ENCODE results near the gene CD46. TPM values are rescaled to one million over a fixed set of nuclear protein-coding genes. Genes with fewer than 3 reads are reported as not detected.

CD46 gene
- total RNA-seq, 1 experiment from 2014 or later: 100 TPM

DNA sequence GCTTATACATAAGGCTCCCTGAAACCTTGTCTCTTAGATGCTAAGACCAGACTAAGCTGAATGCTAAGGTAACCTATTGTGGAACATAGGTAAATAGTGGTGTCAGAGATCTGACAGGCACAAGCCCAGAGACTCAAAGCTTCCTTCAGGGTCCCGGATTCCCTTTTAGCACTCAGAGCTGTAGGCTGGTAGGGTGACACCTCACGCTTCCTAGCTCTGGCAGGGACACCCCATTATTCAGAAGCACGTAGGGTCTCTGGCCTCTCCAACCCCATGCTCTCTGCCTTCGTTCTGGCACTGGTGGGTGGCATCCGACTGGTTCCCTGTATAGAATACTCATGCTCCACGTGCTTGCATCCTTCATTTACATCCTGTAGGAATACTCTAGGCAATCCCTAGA is 90.7 kb downstream of the CD46 start:
- Histone ChIP-seq H3K36me3 (ENCODE audit: control insufficient read depth in 1 of 2, insufficient read depth in 2 of 2, low read length in 2 of 2) (no peaks in the 10 kb centered on the region), H3K4me1 (ENCODE audit: control insufficient read depth in 1 of 2, insufficient read depth in 2 of 2, low read length in 2 of 2) (no peaks in the 10 kb centered on the region), H3K4me3 (replicated peaks in 1 of 2; ENCODE audit: low read depth in 1 of 2, low read length in 2 of 2) (no peak overlapping the region), H3K9me2 (ENCODE audit: insufficient read depth) (no peaks in the 10 kb centered on the region), H3K9me3 (ENCODE audit: control insufficient read depth in 1 of 2, insufficient read depth in 1 of 2, low read depth in 1 of 2, low read length in 2 of 2) (no peaks in the 10 kb centered on the region), H3K9ac (ENCODE audit: low read length) (no peak overlapping the region), H3K27ac (ENCODE audit: low read depth, low read length) (no peak overlapping the region), H3K4me2 (ENCODE audit: low read length) (no peak overlapping the region), H3K27me3 (ENCODE audit: insufficient read depth, low read length) (no peaks in the 10 kb centered on the region), H3K79me2 (ENCODE audit: insufficient read depth, low read length) (peaks cover 47% of the 10 kb centered on the region), H4K20me1 (ENCODE audit: insufficient read depth) (no peaks in the 10 kb centered on the region), H2AFZ (ENCODE audit: low read depth, low read length, poor library complexity, severe bottlenecking) (no peak overlapping the region)
- RAD21 ChIA-PET (ENCODE audit: low non-redundant PET in 1 of 2, low total read pairs in 2 of 2, uncharacterized antibody in 2 of 2, unreplicated experiment in 2 of 2): no interaction called here
- BruUV-seq (replicated peaks): no TSS peak
- CTCF ChIA-PET: interaction anchor here (1.0 to 3.8 kb wide), 4 partner anchors 8 to 43 kb away, joined by 3 to 15 read pairs (median 4); no protein-coding TSS in a partner anchor
- ATAC-seq (no peak), DNase-seq (ENCODE audit: low read depth, low spot score) (no peak)
- intact Hi-C loops (cut with micrococcal nuclease): no loop called here
- POLR2A ChIA-PET: no interaction called here
- no peak for TF ChIP-seq ZNF274 (IDR thresholded peaks at IDR 0.05; ENCODE audit: low read depth, low read length)
- no peak for TF ChIP-seq CBX3 (IDR thresholded peaks at IDR 0.05; ENCODE audit: low read depth)
- TF ChIP-seq TCF7L2 (IDR thresholded peaks at IDR 0.05; ENCODE audit: borderline replicate concordance, extremely low read depth, insufficient read depth, insufficient read length): no peak
- TF ChIP-seq, protein P1, sequence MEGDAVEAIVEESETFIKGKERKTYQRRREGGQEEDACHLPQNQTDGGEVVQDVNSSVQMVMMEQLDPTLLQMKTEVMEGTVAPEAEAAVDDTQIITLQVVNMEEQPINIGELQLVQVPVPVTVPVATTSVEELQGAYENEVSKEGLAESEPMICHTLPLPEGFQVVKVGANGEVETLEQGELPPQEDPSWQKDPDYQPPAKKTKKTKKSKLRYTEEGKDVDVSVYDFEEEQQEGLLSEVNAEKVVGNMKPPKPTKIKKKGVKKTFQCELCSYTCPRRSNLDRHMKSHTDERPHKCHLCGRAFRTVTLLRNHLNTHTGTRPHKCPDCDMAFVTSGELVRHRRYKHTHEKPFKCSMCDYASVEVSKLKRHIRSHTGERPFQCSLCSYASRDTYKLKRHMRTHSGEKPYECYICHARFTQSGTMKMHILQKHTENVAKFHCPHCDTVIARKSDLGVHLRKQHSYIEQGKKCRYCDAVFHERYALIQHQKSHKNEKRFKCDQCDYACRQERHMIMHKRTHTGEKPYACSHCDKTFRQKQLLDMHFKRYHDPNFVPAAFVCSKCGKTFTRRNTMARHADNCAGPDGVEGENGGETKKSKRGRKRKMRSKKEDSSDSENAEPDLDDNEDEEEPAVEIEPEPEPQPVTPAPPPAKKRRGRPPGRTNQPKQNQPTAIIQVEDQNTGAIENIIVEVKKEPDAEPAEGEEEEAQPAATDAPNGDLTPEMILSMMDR (IDR thresholded peaks at IDR 0.05 in 2 of 3, conservative IDR thresholded peaks at IDR 0.05 in 1 of 3; ENCODE audit: borderline replicate concordance in 1 of 3, insufficient read depth in 1 of 3, low read depth in 2 of 3, low read length in 2 of 3): no peak
- no peak for TF ChIP-seq POLR2AphosphoS5 (IDR thresholded peaks at IDR 0.05; ENCODE audit: low read depth, low read length)
- TF ChIP-seq ELF1 (IDR thresholded peaks at IDR 0.05; ENCODE audit: borderline replicate concordance, low read depth): no peak
- TF ChIP-seq EGR1 (IDR thresholded peaks at IDR 0.05; ENCODE audit: low read depth): no peak
- no peak for TF ChIP-seq SRF (IDR thresholded peaks at IDR 0.05; ENCODE audit: low read depth)
- TF ChIP-seq SP1 (IDR thresholded peaks at IDR 0.05; ENCODE audit: low read depth): no peak
- TF ChIP-seq, protein P2, sequence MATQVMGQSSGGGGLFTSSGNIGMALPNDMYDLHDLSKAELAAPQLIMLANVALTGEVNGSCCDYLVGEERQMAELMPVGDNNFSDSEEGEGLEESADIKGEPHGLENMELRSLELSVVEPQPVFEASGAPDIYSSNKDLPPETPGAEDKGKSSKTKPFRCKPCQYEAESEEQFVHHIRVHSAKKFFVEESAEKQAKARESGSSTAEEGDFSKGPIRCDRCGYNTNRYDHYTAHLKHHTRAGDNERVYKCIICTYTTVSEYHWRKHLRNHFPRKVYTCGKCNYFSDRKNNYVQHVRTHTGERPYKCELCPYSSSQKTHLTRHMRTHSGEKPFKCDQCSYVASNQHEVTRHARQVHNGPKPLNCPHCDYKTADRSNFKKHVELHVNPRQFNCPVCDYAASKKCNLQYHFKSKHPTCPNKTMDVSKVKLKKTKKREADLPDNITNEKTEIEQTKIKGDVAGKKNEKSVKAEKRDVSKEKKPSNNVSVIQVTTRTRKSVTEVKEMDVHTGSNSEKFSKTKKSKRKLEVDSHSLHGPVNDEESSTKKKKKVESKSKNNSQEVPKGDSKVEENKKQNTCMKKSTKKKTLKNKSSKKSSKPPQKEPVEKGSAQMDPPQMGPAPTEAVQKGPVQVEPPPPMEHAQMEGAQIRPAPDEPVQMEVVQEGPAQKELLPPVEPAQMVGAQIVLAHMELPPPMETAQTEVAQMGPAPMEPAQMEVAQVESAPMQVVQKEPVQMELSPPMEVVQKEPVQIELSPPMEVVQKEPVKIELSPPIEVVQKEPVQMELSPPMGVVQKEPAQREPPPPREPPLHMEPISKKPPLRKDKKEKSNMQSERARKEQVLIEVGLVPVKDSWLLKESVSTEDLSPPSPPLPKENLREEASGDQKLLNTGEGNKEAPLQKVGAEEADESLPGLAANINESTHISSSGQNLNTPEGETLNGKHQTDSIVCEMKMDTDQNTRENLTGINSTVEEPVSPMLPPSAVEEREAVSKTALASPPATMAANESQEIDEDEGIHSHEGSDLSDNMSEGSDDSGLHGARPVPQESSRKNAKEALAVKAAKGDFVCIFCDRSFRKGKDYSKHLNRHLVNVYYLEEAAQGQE (IDR thresholded peaks at IDR 0.05; ENCODE audit: low read depth): no peak
- TF ChIP-seq YY1 (IDR thresholded peaks at IDR 0.05; ENCODE audit: extremely low read depth, insufficient replicate concordance, low read depth, low read length): no peak
- no peak for TF ChIP-seq FOSL1 (IDR thresholded peaks at IDR 0.05; ENCODE audit: low read depth)

Data from HCT116 (cell line).